K562 (cell line): Measurements from ENCODE around the gene AGFG2. TPM values are rescaled to one million over a fixed set of nuclear protein-coding genes. Genes with fewer than 3 reads are reported as not detected.

Experiments
- BHLHE40 ChIP-seq: IDR thresholded peaks from 2 replicates; pipeline ENCODE4 v1.6.1; 2011; ENCODE audit warnings: low read length, improper control_type of control experiment
- CREM ChIP-seq: IDR thresholded peaks from 2 replicates; pipeline ENCODE4 v1.6.1; 2014; ENCODE audit warnings: antibody characterized with exemption, low read depth
- EGR1 ChIP-seq: fragments of 450-650 bp; conservative IDR thresholded peaks from 2 replicates; pipeline ENCODE4 v1.6.1; 2017; ENCODE audit warnings: mild to moderate bottlenecking
- GABPA ChIP-seq: fragments of 200-800 bp; sonication (Bioruptor generic); conservative IDR thresholded peaks from 2 replicates; pipeline ENCODE4 v1.6.1; 2016; ENCODE audit warnings: low read depth, missing genetic modification characterization, missing compliant biosample characterization
- HIVEP1 ChIP-seq: fragments of 250-450 bp; sonication (Bioruptor Pico); IDR thresholded peaks from 2 replicates; pipeline ENCODE4 v1.4.0; 2020; ENCODE audit warnings: mild to moderate bottlenecking
- NFXL1 ChIP-seq: fragments of 450-650 bp; formaldehyde crosslinking; IDR thresholded peaks from 2 replicates; pipeline ENCODE4 v1.4.0; 2021; ENCODE audit warnings: mild to moderate bottlenecking
- PHF21A ChIP-seq: fragments of 450-650 bp; IDR thresholded peaks from 2 replicates; pipeline ENCODE4 v1.6.1; 2017; ENCODE audit warnings: low read depth, borderline replicate concordance
- POLR2A ChIP-seq: fragments of 450-650 bp; conservative IDR thresholded peaks from 2 replicates; pipeline ENCODE4 v1.6.1; 2016
- SRSF9 ChIP-seq: fragments of 200-400 bp; formaldehyde crosslinking; IDR thresholded peaks from 2 replicates; pipeline ENCODE4 v1.6.1; 2017; ENCODE audit warnings: low read depth, low read length, borderline replicate concordance
- TAF15 ChIP-seq: fragments of 200-400 bp; formaldehyde crosslinking; IDR thresholded peaks from 2 replicates; pipeline ENCODE4 v1.6.1; 2017; ENCODE audit warnings: mild to moderate bottlenecking, low read depth, low read length, moderate library complexity
- TEAD1 ChIP-seq, 2 experiments: fragments of 450-650 bp in 1 of 2; sonication (generic) in 1 of 2; formaldehyde crosslinking; IDR thresholded peaks; 2 replicates each; pipeline versions ENCODE4 v1.4.0 to v1.8.0; 2020 to 2022; ENCODE audit warnings: mild to moderate bottlenecking in 2 of 2, missing genetic modification reagents in 1 of 2
- THRAP3 ChIP-seq: fragments of 450-650 bp; IDR thresholded peaks from 2 replicates; pipeline ENCODE4 v1.6.1; 2016; ENCODE audit warnings: mild to moderate bottlenecking, inconsistent platforms, borderline replicate concordance
- THRB ChIP-seq: fragments of 450-650 bp; formaldehyde crosslinking; conservative IDR thresholded peaks from 2 replicates; pipeline ENCODE4 v1.4.0; 2022; ENCODE audit warnings: mild to moderate bottlenecking, missing genetic modification characterization
- TRIM25 ChIP-seq: fragments of 450-650 bp; IDR thresholded peaks from 2 replicates; pipeline ENCODE4 v1.7.0; 2016; ENCODE audit warnings: borderline replicate concordance
- ZNF124 ChIP-seq: sonication (generic); formaldehyde crosslinking; IDR thresholded peaks from 2 replicates; pipeline ENCODE4 v1.8.1; 2022; ENCODE audit warnings: missing genetic modification reagents
- ZNF134 ChIP-seq: fragments of 250-450 bp; sonication (Bioruptor Pico); conservative IDR thresholded peaks from 2 replicates; pipeline ENCODE4 v1.4.0; 2020
- ZNF197 ChIP-seq: fragments of 200-800 bp; sonication (Bioruptor generic); IDR thresholded peaks from 2 replicates; pipeline ENCODE4 v1.6.1; 2016; ENCODE audit warnings: low read depth, missing genetic modification characterization, missing compliant biosample characterization
- ZNF324 ChIP-seq: fragments of 250-450 bp; sonication (Bioruptor Pico); IDR thresholded peaks from 2 replicates; pipeline ENCODE4 v1.4.0; 2020; ENCODE audit warnings: mild to moderate bottlenecking
- ZNF707 ChIP-seq: fragments of 250-450 bp; sonication (Bioruptor Pico); conservative IDR thresholded peaks from 2 replicates; pipeline ENCODE4 v1.8.0; 2022; ENCODE audit warnings: inconsistent platforms, mild to moderate bottlenecking, moderate library complexity
- ZNF764 ChIP-seq: fragments of 250-450 bp; sonication (Bioruptor Pico); IDR thresholded peaks from 2 replicates; pipeline ENCODE4 v1.4.0; 2020; ENCODE audit warnings: low read depth, mild to moderate bottlenecking, moderate library complexity
- polyA plus RNA-seq, 8 experiments: library from polyadenylated mRNA; depleted of rRNA in 4 of 8; stranded (reverse) in 5 of 8; unstranded in 3 of 8; fragments of >200 nt; fragmentation: Nextera tagmentation in 2 of 8; fragmentation: Illumina TruSeq in 1 of 8; extraction: Ambion mirVana in 2 of 8; extraction: Trizol in 1 of 8; gene quantifications; 2 replicates each; pipeline versions ENCODE4 v1.2.1 to v1.2.3, GENCODE V29; 2011 to 2014; ENCODE audit warnings: inconsistent platforms in 1 of 8, missing spikeins in 1 of 8
- total RNA-seq, 7 experiments: library from RNA; depleted of rRNA in 6 of 7; stranded (reverse); fragments of >200 nt in 6 of 7; fragmentation: Illumina TruSeq in 2 of 7; extraction: Trizol in 2 of 7; gene quantifications; 2 replicates each; pipeline versions ENCODE4 v1.2.1 to v1.2.3, GENCODE V29; 2011 to 2021; ENCODE audit warnings: low replicate concordance in 1 of 7
- TF ChIP-seq, protein P1 (sequence below): fragments of 450-650 bp; formaldehyde crosslinking; IDR thresholded peaks from 2 replicates; pipeline ENCODE4 v1.4.0; 2022; ENCODE audit warnings: missing genetic modification characterization
- TF ChIP-seq, protein P2 (sequence below): fragments of 450-650 bp; IDR thresholded peaks from one replicate; pipeline ENCODE4 v1.6.1; 2018; ENCODE audit warnings: mild to moderate bottlenecking, moderate library complexity; ENCODE audit not compliant: partially characterized antibody

Gene AGFG2
- total and polyA plus RNA-seq, 9 of the 15 experiments (the other 6 are each of a cell fraction or from before 2014, with no cell fraction given): 0.31 to 23.1 (median 6.5) TPM

GRCh38 chr7:100580466-100581283, 41.7 kb downstream of the AGFG2 start (continued):
- TF ChIP-seq, protein P1, sequence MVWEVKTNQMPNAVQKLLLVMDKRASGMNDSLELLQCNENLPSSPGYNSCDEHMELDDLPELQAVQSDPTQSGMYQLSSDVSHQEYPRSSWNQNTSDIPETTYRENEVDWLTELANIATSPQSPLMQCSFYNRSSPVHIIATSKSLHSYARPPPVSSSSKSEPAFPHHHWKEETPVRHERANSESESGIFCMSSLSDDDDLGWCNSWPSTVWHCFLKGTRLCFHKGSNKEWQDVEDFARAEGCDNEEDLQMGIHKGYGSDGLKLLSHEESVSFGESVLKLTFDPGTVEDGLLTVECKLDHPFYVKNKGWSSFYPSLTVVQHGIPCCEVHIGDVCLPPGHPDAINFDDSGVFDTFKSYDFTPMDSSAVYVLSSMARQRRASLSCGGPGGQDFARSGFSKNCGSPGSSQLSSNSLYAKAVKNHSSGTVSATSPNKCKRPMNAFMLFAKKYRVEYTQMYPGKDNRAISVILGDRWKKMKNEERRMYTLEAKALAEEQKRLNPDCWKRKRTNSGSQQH: peak; percentile 85
- TF ChIP-seq, protein P2, sequence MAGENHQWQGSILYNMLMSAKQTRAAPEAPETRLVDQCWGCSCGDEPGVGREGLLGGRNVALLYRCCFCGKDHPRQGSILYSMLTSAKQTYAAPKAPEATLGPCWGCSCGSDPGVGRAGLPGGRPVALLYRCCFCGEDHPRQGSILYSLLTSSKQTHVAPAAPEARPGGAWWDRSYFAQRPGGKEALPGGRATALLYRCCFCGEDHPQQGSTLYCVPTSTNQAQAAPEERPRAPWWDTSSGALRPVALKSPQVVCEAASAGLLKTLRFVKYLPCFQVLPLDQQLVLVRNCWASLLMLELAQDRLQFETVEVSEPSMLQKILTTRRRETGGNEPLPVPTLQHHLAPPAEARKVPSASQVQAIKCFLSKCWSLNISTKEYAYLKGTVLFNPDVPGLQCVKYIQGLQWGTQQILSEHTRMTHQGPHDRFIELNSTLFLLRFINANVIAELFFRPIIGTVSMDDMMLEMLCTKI: no peak
- no peak for TF ChIP-seq ZNF707 (CRISPR knock-in tag)
- no peak for TF ChIP-seq HIVEP1 (CRISPR knock-in tag)
- no peak for TF ChIP-seq ZNF197
- TF ChIP-seq NFXL1 (CRISPR knock-in tag): no peak
- no peak for TF ChIP-seq TAF15
- no peak for TF ChIP-seq GABPA (tag)
- no peak for TF ChIP-seq ZNF764 (CRISPR knock-in tag)
- no peak for TF ChIP-seq PHF21A
- TF ChIP-seq ZNF324 (CRISPR knock-in tag): no peak
- no peak for TF ChIP-seq SRSF9
- TF ChIP-seq THRAP3: 0 out of 2 replicates have a peak, but pooled peaks have one; percentile 63
- no peak for TF ChIP-seq ZNF124 (CRISPR knock-in tag)
- TF ChIP-seq ZNF134 (CRISPR knock-in tag): no peak
- TF ChIP-seq THRB (CRISPR knock-in tag): peak; percentile 85; the same call in 1 of the 2 replicates
- no peak for TF ChIP-seq EGR1
- 0 out of 4 replicates have a peak, but pooled peaks of 1 of the 2 experiments have one; percentile 64 for TF ChIP-seq TEAD1 (CRISPR knock-in tag; IDR thresholded peaks at IDR 0.05)
- TF ChIP-seq POLR2A: peak; percentile 56
- no peak for TF ChIP-seq BHLHE40
- TF ChIP-seq CREM: no peak
- TF ChIP-seq TRIM25: peak; percentile 32; the same call in 1 of the 2 replicates
